Activated CD4-positive, CD25-positive, alpha-beta regulatory T cell treated with anti-CD3 and anti-CD28 coated beads, Interleukin-2, amount 50 U/mL, for 72 hours (primary cell): ENCODE measurements around the gene ANKRD60.

Experiments used
- DNase-seq: peaks from one replicate; pipeline ENCODE4 v3.0.0; 2021

The ANKRD60 gene

GRCh38 chr20:58219342-58219700 lies 9.1 kb downstream of the ANKRD60 start:
- no peak for DNase-seq

- DNase-seq: no peak
Observed at GRCh38 chr20:58218665-58219341, 9.7 kb downstream of the ANKRD60 start.

- no peak for DNase-seq
Observed at GRCh38 chr20:58216334-58216733, 12.1 kb downstream of the ANKRD60 start.

GRCh38 chr20:58215116-58215515 lies 13.3 kb downstream of the ANKRD60 start:
- DNase-seq: no peak

- no peak for DNase-seq
Observed at GRCh38 chr20:58214310-58214709, 14.1 kb downstream of the ANKRD60 start.

GRCh38 chr20:58213716-58214115 lies 14.7 kb downstream of the ANKRD60 start:
- no peak for DNase-seq

- DNase-seq: no peak
Observed at GRCh38 chr20:58213121-58213520, 15.3 kb downstream of the ANKRD60 start.

- DNase-seq: no peak
Observed at GRCh38 chr20:58212636-58213035, 15.8 kb downstream of the ANKRD60 start.

- DNase-seq: no peak
Observed at GRCh38 chr20:58210398-58210747, 18.1 kb downstream of the ANKRD60 start.

GRCh38 chr20:58209652-58210397 lies 18.6 kb downstream of the ANKRD60 start:
- peak; percentile 95 for DNase-seq

GRCh38 chr20:58208944-58209343 lies 19.5 kb downstream of the ANKRD60 start:
- DNase-seq: no peak

GRCh38 chr20:58205850-58206249 lies 22.6 kb downstream of the ANKRD60 start:
- DNase-seq: no peak

GRCh38 chr20:58202044-58202443 lies 26.4 kb downstream of the ANKRD60 start:
- DNase-seq: no peak

GRCh38 chr20:58201616-58202015 lies 26.8 kb downstream of the ANKRD60 start:
- no peak for DNase-seq

GRCh38 chr20:58199469-58199868 lies 29.0 kb downstream of the ANKRD60 start:
- DNase-seq: no peak

- no peak for DNase-seq
Observed at GRCh38 chr20:58198901-58199355, 29.5 kb downstream of the ANKRD60 start.

GRCh38 chr20:58198384-58198783 lies 30.1 kb downstream of the ANKRD60 start:
- DNase-seq: no peak

- DNase-seq: no peak
Observed at GRCh38 chr20:58197185-58197469, 31.3 kb downstream of the ANKRD60 start.

- no peak for DNase-seq
Observed at GRCh38 chr20:58196402-58197184, 31.9 kb downstream of the ANKRD60 start.

GRCh38 chr20:58195047-58195446 lies 33.4 kb downstream of the ANKRD60 start:
- DNase-seq: no peak

GRCh38 chr20:58194175-58194791 lies 34.2 kb downstream of the ANKRD60 start:
- no peak for DNase-seq

- DNase-seq: peak; percentile 57
Observed at GRCh38 chr20:58192567-58192966, 35.9 kb downstream of the ANKRD60 start.

- DNase-seq: no peak
Observed at GRCh38 chr20:58192065-58192464, 36.4 kb downstream of the ANKRD60 start.

GRCh38 chr20:58188527-58188926 lies 39.9 kb downstream of the ANKRD60 start:
- no peak for DNase-seq
